Caco-2 (cell line): ENCODE measurements around the gene YBX2. TPM values are rescaled to one million over a fixed set of nuclear protein-coding genes. Genes with fewer than 3 reads are reported as not detected.

Source experiments
- BruUV-seq: library from RNA; stranded (reverse); fragments of 400-500 nt; replicated peaks from 2 replicates; lab custom pipeline; 2021; lab: Mats Ljungman, UMichigan
- CTCF ChIA-PET: fragments of 300-600 bp; sonication (Branson Sonifier 250); formaldehyde crosslinking; loops from one replicate; lab custom pipeline; 2022; ENCODE audit warnings: antibody characterized with exemption; lab: Charles Lee
- POLR2A ChIA-PET: fragments of 300-600 bp; sonication (Branson Sonifier 250); formaldehyde crosslinking; loops from one replicate; lab custom pipeline; 2022; ENCODE audit warnings: antibody characterized with exemption; lab: Charles Lee
- DNase-seq, 2 experiments: peaks; one replicate each; pipeline versions ENCODE4 v3.0.0 to v3.0.0-alpha.2; 2020 to 2022
- H3K27me3 ChIP-seq: replicated peaks from 2 replicates; pipeline ENCODE4 v1.6.0; 2011; ENCODE audit warnings: low read length; ENCODE audit not compliant: control insufficient read depth, insufficient read depth
- H3K36me3 ChIP-seq: 2 replicates; pipeline ENCODE4 v1.5.1; 2011; ENCODE audit warnings: low read length; ENCODE audit not compliant: control insufficient read depth, insufficient read depth
- H3K4me1 ChIP-seq: fragments of 250-450 bp; sonication (Bioruptor Pico); 2 replicates; pipeline ENCODE4 v1.5.1; 2020; ENCODE audit warnings: mild to moderate bottlenecking
- H3K4me3 ChIP-seq: 2 replicates; pipeline ENCODE4 v1.5.1; 2011; ENCODE audit warnings: low read depth, mild to moderate bottlenecking, control low read depth, low read length
- H3K9me3 ChIP-seq: fragments of 250-450 bp; sonication (Bioruptor Pico); 2 replicates; pipeline ENCODE4 v1.5.1; 2020; ENCODE audit warnings: mild to moderate bottlenecking, moderate library complexity
- H3K27ac Mint-ChIP-seq: one replicate; pipeline ENCODE4 v1.8.0; 2022; ENCODE audit warnings: mixed read lengths; ENCODE audit not compliant: unreplicated experiment
- H3K27me3 Mint-ChIP-seq: one replicate; pipeline ENCODE4 v1.8.0; 2022; ENCODE audit warnings: mixed read lengths; ENCODE audit not compliant: insufficient read depth, unreplicated experiment
- H3K36me3 Mint-ChIP-seq: one replicate; pipeline ENCODE4 v1.8.0; 2022; ENCODE audit warnings: mild to moderate bottlenecking, mixed read lengths; ENCODE audit not compliant: insufficient read depth, unreplicated experiment
- H3K4me1 Mint-ChIP-seq: one replicate; pipeline ENCODE4 v1.8.0; 2022; ENCODE audit warnings: low read depth, mixed read lengths; ENCODE audit not compliant: unreplicated experiment
- H3K4me3 Mint-ChIP-seq: one replicate; pipeline ENCODE4 v1.8.0; 2022; ENCODE audit warnings: mild to moderate bottlenecking, moderate library complexity, mixed read lengths; ENCODE audit not compliant: unreplicated experiment
- H3K9me3 Mint-ChIP-seq: one replicate; pipeline ENCODE4 v1.8.0; 2022; ENCODE audit warnings: mixed read lengths; ENCODE audit not compliant: unreplicated experiment
- intact Hi-C: fragments of 100-400 bp; cut with micrococcal nuclease; formaldehyde crosslinking; loops from one replicate; pipeline ENCODE4 v1.10.0; 2022; ENCODE audit not compliant: unreplicated experiment
- total RNA-seq: library from RNA; stranded (reverse); gene quantifications from 2 replicates; pipeline ENCODE4 v1.2.3, GENCODE V29; 2022
- TF ChIP-seq, protein P1 (sequence below), 2 experiments: fragments of 200-600 bp in 1 of 2; IDR thresholded peaks; 1 replicate in 1 of 2; 2 replicates in 1 of 2; pipeline versions ENCODE4 v1.5.1 to v1.8.0; 2011 to 2022; ENCODE audit warnings: antibody characterized with exemption in 1 of 2, control low read depth in 1 of 2, inconsistent platforms in 1 of 2, low read depth in 1 of 2, low read length in 1 of 2, mild to moderate bottlenecking in 1 of 2, moderate library complexity in 1 of 2; ENCODE audit not compliant: insufficient read depth in 1 of 2, severe bottlenecking in 1 of 2, unreplicated experiment in 1 of 2

The YBX2 gene
- total RNA-seq, 1 experiment from 2014 or later: 27.6 TPM

DNA sequence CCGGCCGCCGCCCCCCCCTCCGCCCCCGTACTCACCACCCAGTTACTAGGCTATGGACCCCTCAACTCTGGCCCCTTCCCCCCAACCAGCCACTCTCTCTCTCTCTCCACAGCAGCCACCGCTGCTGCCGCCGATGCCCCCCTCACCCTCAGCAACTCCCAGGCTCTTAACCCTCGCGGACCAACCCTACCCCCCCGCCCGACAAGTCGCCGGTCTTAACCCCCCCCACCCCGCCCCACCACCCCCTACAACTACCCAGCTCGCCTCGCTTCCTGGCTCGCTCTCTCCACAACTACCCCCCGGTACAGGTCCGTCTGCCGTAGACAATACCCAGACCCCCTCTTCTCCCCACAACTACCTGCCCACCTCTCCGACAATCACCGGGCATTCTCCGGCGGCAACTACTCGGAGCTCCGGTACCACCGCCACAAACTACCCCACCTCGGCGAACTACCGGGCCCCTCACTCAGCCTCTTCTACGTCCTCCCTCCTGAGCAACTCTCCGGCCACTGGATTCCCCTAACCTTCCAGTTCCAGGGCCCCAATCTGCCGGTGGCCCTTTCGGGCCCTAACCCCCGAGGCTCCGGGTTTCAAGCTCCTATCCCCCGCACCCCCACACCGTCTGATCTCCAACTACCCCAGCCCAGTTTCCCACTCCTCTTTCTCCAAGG is 55.9 kb downstream of the YBX2 start:
- Histone ChIP-seq H3K4me3 (peak overlapping the region; percentile 77), H3K27me3 (no peaks in the 10 kb centered on the region), H3K4me1 (peaks cover 6% of the 10 kb centered on the region; the same call in 1 of the 2 replicates), H3K36me3 (no peaks in the 10 kb centered on the region; the same call in 1 of the 2 replicates), H3K9me3 (no peaks in the 10 kb centered on the region)
- ChIA-PET POLR2A (no interaction called here), CTCF (interaction anchor here (0.7 to 1.4 kb wide), 3 partner anchors 18 to 71 kb away, joined by 3 to 4 read pairs (median 3); no protein-coding TSS in a partner anchor)
- TF ChIP-seq, protein P1, sequence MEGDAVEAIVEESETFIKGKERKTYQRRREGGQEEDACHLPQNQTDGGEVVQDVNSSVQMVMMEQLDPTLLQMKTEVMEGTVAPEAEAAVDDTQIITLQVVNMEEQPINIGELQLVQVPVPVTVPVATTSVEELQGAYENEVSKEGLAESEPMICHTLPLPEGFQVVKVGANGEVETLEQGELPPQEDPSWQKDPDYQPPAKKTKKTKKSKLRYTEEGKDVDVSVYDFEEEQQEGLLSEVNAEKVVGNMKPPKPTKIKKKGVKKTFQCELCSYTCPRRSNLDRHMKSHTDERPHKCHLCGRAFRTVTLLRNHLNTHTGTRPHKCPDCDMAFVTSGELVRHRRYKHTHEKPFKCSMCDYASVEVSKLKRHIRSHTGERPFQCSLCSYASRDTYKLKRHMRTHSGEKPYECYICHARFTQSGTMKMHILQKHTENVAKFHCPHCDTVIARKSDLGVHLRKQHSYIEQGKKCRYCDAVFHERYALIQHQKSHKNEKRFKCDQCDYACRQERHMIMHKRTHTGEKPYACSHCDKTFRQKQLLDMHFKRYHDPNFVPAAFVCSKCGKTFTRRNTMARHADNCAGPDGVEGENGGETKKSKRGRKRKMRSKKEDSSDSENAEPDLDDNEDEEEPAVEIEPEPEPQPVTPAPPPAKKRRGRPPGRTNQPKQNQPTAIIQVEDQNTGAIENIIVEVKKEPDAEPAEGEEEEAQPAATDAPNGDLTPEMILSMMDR (IDR thresholded peaks at IDR 0.05; ENCODE audit: insufficient read depth in 1 of 2, low read depth in 1 of 2, low read length in 1 of 2, severe bottlenecking in 1 of 2, unreplicated experiment in 1 of 2): no peak
- no peaks in the 10 kb centered on the region for H3K9me3 Mint-ChIP-seq
- no peak for DNase-seq
- peaks cover 74% of the 10 kb centered on the region for H3K36me3 Mint-ChIP-seq
- BruUV-seq: no TSS peak
- peaks cover 3% of the 10 kb centered on the region for H3K27me3 Mint-ChIP-seq
- intact Hi-C loops: loop anchor here (1.0 kb wide), 1 partner anchor 14 kb away; the partner anchor contains the start of gene ELP5
- peak overlapping the region; percentile 93 for H3K4me3 Mint-ChIP-seq
- H3K4me1 Mint-ChIP-seq: peaks cover 22% of the 10 kb centered on the region
- H3K27ac Mint-ChIP-seq: peak overlapping the region; percentile 82

Other genes starting within 250 kb of the YBX2 start
- not detected in 2 replicates for gene CLEC10A, start 214.4 kb downstream of the YBX2 start, total RNA-seq
- 12.8 and 14.3 TPM in 2 replicates for gene ASGR2, start 179.8 kb downstream of the YBX2 start, total RNA-seq
- 8.3 and 9.2 TPM in 2 replicates for gene ASGR1, start 115.3 kb downstream of the YBX2 start, total RNA-seq
- 0.98 and 1.8 TPM in 2 replicates for gene DLG4, start 74.8 kb downstream of the YBX2 start, total RNA-seq
- gene ACADVL, start 74.7 kb downstream of the YBX2 start, total RNA-seq: 133 and 164 TPM in 2 replicates
- 38.3 and 41.3 TPM in 2 replicates for gene DVL2, start 60.1 kb downstream of the YBX2 start, total RNA-seq
- 20.5 and 20.6 TPM in 2 replicates for gene PHF23, start 55.2 kb downstream of the YBX2 start, total RNA-seq
- 129 and 140 TPM in 2 replicates for gene GABARAP, start 52.2 kb downstream of the YBX2 start, total RNA-seq
- 68.6 and 71.1 TPM in 2 replicates for gene CTDNEP1, start 42.9 kb downstream of the YBX2 start, total RNA-seq
- gene ELP5, start 42.4 kb downstream of the YBX2 start, total RNA-seq: 43.2 and 43.3 TPM in 2 replicates
- gene CLDN7, start 32.2 kb downstream of the YBX2 start, total RNA-seq: 111 and 115 TPM in 2 replicates
- 0.35 and 0.88 TPM in 2 replicates for gene SLC2A4, start 12.9 kb downstream of the YBX2 start, total RNA-seq
- 345 and 388 TPM in 2 replicates for gene EIF5A, start 13.0 kb upstream of the YBX2 start, total RNA-seq
- gene GPS2, start 20.7 kb upstream of the YBX2 start, total RNA-seq: 36.0 and 39.2 TPM in 2 replicates
- gene NEURL4, start 34.7 kb upstream of the YBX2 start, total RNA-seq: 29.5 and 31.1 TPM in 2 replicates
- gene ACAP1, start 41.9 kb upstream of the YBX2 start, total RNA-seq: 1.6 TPM in 1 of 2 replicates, not detected in the other
- gene KCTD11, start 57.5 kb upstream of the YBX2 start, total RNA-seq: 5.1 and 5.4 TPM in 2 replicates
- gene TMEM95, start 60.5 kb upstream of the YBX2 start, total RNA-seq: not detected in 2 replicates
- gene TNK1, start 86.5 kb upstream of the YBX2 start, total RNA-seq: 6.1 and 6.4 TPM in 2 replicates
- gene PLSCR3, start 99.9 kb upstream of the YBX2 start, total RNA-seq: 12.7 and 14.5 TPM in 2 replicates
- gene TMEM256, start 109.5 kb upstream of the YBX2 start, total RNA-seq: 40.2 and 41.3 TPM in 2 replicates
- gene NLGN2, start 113.2 kb upstream of the YBX2 start, total RNA-seq: 12.6 and 16.1 TPM in 2 replicates
- 0.52 TPM in 1 of 2 replicates, not detected in the other for gene SPEM1, start 125.7 kb upstream of the YBX2 start, total RNA-seq
- gene SPEM2, start 131.0 kb upstream of the YBX2 start, total RNA-seq: not detected in 2 replicates
- gene SPEM3, start 134.2 kb upstream of the YBX2 start, total RNA-seq: not detected in 2 replicates
- 2.9 and 3.7 TPM in 2 replicates for gene TMEM102, start 140.8 kb upstream of the YBX2 start, total RNA-seq
- gene FGF11, start 144.9 kb upstream of the YBX2 start, total RNA-seq: 0.91 and 1.3 TPM in 2 replicates
- gene CHRNB1, start 150.4 kb upstream of the YBX2 start, total RNA-seq: 1.7 and 2.6 TPM in 2 replicates
- gene ZBTB4, start 185.0 kb upstream of the YBX2 start, total RNA-seq: 15.5 and 16.5 TPM in 2 replicates
- gene SLC35G6, start 186.8 kb upstream of the YBX2 start, total RNA-seq: not detected in 2 replicates
- gene POLR2A, start 189.7 kb upstream of the YBX2 start, total RNA-seq: 69.8 and 72.1 TPM in 2 replicates